Kidney tubule cell (primary cell): Measurements from ENCODE around the gene GOLT1A.

Experiments used
- DNase-seq: peaks from one replicate; pipeline ENCODE4 v3.0.0-alpha.2; 2018; ENCODE audit warnings: low spot score

The GOLT1A gene

DNA sequence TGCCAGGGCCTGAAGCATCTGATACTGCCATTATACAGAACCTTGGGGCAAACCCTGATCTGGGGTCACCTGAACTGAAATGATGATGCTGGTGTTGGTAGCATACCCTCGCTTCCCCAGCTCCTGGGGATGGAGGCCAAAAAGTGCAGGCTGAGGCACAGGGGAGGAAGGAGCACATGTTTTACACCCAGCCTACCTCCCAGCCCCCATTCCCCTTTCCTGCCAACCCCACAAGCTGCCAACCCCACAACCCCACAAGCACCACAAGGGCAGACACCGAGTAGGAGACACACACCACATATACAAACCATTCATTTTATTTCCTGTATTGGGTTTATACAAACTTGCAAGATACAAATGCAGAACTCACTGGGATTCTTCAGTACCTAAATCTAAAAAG, 4.8 kb upstream of the GOLT1A start:
- no peak for DNase-seq

DNA sequence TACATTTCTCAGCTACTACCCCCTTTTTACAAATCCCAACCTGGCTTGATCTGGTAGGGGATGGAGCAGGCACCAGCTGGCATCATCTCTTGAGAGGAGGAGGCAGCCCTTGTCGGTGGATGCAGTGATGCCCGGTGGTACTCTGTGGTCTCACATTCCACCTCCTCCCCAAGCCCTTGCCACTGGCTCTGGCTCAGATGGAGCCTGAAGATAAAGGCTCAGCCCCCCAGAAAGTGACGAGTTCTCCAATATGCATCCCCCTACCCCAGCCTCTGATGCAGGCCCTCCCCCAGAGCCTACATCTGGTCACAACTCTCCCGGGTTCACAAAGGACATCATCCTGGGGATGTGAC, 3.8 kb upstream of the GOLT1A start:
- DNase-seq, result no peak

DNA sequence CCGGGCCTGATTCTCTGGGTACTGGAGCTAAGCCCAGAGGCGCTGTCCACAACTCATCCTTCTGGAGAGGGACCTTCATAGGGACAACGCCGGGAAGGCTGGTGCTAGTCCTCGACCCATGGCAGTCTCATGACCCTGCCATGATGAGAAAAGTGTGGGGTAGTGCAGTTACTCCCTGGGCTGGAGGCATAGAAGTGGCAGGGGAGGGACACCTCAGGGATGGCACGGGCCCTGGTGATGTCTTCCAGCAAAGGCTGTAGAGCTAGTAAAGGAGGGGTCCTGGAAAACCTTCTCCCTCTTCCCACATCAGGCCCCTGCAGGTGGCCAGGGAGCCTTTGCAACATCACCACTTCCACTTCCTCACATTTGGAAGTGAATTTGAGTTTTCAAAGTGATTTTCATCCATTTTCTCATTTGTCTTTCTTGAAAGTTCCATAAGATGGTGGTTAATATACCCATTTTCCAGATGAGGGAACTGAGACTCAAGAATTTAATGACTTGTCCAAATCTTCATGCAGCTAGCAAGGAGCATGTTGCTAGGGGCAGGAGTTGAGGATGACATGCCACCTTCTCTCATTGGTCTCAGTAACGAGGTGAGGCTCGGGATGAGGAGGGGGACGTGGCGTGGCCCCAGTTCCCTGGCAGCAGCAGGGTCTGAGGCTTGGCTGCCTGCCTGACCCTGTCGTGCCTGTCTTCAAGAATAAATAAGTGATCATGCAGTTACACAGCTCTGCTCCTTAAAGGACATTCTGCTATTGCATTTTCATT, 3.3 kb upstream of the GOLT1A start:
- DNase-seq, result no peak

DNA sequence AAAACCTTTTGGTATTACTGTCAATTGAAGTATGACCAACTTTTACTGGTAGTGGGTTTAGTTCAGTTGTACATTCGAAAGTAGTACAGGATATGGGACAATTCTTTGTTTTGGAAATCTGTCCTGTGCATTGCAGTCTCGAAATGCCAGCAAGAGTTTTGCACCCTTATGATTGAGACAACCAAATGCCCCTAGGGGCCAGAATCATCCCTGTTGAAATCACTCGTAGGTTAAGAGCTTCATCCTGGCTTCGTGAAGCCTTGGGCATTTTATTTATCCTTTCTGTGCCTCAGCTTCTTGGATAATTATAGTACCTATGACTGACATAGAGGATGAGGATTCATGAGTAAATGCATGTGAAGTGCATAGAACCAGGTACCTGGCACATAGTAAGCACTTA, 2.4 kb upstream of the GOLT1A start:
- DNase-seq, result no peak

DNA sequence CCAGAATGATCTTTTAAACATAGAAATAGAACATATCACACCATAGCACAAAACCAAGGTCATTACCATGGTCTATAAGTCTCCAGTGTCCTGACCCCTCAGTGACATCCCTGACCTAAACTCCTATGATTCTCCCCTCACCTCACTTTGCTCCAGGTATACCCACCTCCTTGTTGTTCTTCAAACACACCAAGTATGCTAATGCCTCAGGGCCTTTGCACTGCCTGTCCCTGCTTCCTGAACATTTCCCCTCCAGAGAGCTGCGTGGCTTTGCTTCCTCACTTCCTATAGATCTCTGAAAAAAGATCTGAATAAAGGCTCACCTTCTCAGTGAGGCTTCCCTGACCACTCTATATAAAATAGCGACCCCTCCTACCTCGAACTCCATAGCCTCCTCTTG, 1.1 kb downstream of the GOLT1A start:
- no peak for DNase-seq

DNA sequence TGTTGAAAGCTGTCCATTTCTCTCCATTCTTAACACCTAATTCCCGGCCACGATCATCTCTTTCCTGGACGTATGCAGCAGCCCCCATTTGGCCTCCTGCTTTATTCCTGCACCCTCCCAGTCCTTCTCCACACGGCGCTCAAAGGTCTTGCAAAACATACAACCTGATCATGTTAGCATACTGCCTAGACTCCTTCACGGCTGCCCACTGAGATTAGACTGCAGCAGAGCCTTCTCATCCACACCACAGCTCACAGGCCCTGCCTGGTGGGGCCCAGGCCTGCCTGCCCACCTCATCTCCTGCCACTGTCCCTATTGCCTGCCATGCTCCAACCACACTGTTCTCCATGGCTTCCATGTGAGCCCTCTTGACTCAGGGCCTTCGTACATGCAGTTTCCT, 2.7 kb downstream of the GOLT1A start:
- DNase-seq, result no peak

DNA sequence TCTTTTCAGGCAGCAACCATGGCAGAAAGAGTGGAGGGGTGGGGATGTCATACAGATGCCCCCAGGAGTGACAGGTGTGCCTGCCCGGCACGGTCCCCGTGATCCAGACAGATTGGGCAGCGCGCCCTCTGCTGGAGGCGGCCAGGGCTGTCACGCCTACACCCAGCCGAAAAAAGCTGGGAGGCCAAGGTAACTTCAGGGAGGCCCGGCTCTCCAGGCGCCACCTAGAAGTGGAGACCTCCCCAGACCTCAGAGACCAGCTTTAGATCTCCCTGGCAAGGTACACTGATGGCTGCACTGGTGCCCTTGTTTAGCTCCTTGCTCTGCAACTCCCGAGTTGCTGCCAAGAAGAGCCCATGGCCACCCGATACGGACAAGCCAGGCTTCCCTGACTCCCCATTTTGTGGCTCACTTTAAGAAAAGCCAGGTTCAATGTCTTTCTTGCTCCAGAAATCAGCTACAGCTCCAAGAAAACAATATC, 6.6 kb downstream of the GOLT1A start:
- peak; percentile 59 for DNase-seq

DNA sequence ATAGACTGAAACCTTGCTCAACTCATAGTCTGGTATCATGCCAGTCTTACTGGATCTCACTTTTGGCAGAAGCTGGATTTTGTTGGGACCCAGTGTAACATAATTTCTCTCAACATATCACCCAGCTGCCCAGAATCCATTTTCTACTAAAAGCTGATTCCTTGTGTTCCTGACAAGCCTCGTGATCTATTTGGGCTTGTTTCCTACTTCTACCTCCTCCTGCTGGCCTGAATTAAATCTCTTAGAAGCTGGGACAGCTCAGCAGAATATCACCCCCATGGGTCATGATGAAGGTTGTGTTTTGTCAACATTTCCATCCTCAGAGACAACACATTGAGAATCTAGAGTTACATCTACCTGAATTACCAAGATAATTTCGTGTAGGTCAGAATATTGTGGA, 7.7 kb downstream of the GOLT1A start:
- DNase-seq, result no peak

DNA sequence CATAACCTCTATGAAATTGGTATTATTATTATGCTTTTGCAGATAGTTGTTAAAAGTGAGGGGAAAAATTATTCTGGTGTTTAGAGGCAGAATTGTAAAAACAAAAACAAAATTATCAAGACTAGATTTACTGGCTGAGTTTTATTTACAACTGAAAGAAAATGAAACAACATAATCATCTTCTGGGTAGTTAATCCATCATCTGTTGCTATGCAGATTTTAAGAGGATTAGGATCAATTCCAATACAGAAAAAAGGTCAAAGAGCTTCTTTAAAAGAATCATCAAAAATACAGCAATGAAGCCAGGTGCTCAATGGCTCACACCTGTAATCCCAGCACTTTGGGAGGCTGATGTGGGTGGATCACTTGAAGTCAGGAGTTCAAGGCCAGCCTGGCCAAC, 8.3 kb downstream of the GOLT1A start:
- DNase-seq, result no peak

DNA sequence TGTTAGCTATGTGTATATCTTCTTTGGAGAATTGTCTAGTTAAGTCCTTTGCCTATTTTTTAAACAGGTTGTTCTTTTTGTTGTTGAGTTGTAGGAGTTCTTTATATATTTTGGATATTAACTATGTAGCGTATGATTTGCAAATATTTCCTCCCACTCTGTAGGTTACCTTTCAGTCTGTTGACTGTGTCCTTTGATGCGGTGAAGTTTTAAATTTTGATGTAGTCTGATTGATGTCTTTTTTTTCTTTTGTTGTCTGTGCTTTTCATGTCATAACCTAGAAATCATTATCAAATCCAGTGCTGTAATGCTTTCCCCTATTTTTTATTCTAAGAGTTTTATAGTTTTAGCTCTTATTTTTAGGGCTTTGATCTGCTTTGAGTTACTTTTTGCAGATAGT, 8.8 kb downstream of the GOLT1A start:
- no peak for DNase-seq

DNA sequence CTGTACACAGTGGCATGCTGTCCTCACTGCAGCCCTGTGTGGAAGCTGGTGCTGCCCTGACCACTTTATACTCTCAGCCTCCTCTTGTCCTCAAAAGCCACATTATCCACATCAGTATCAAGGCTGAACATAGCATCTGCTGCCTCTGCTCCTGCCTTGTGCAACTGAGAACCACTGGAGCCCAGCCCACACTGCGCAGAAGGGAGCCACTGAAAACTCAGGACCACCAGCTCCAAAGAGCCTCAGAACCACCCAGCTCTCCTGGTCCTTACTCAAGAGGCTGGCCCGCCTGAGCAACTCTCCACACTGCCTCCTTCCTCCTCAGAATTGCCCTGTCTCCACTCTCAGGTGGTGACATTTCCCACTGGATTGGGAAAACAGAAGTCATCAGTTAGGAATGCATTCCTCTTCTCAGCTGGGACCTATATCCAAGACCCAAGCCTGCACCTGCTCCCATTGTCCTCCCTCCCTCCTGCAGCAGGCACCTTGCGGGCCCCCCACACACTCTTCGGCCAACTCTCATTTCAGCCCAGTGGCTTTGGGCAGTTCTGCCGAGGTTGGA, 10.5 kb downstream of the GOLT1A start:
- DNase-seq, result peak; percentile 73

DNA sequence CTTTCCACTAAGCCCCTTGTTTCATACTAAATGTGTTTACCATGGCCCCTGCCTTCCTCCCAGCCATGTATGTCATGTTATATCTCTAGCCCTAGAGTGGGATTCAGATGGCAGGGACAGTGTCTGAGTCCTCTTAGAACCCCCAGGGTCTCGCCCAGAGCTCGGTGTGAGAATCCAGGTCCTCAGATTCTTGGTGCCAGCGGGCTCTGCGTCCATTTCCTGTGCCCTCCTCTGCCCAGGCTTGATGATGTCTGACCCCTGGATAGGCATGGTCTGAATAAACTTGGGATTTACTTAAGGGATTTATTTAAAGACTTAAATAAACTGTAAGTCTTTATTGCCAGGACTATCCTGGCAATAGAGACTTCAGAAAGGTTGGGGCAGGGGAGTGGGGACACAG, 11.3 kb downstream of the GOLT1A start:
- DNase-seq, result no peak

DNA sequence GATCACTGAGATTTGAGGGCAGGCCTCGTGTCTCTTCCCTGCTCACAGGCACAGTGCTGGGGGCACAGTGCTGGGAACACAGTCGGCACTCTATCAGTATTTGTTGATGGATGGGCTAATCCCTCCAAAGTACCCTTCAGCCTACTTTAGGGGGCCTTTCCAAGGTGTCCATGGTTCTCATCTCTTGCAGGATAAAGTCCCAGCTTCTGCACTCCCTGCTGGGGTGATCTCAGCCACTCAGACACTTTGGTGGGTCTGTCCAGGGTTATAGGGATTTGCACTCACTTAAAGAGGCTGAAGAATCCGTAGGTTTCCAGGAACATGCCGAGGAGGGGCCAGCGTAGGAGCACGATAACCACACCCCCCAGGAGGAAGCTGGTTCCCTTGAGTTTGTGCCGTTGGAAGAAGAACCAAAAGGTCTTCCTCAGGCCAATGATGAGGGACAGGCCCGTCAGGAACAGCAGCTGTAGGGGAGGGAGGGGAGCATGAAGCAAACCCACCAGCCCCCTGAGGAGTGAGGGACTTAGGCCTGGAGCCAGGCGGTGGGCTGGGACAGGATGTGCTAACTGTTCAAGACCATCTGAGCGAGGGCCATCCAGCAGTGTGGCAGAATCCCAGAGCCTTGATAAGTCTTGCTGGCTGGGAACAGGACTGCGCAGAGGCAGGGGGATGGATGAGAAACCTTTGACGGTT, 12.3 kb downstream of the GOLT1A start:
- DNase-seq, result no peak

DNA sequence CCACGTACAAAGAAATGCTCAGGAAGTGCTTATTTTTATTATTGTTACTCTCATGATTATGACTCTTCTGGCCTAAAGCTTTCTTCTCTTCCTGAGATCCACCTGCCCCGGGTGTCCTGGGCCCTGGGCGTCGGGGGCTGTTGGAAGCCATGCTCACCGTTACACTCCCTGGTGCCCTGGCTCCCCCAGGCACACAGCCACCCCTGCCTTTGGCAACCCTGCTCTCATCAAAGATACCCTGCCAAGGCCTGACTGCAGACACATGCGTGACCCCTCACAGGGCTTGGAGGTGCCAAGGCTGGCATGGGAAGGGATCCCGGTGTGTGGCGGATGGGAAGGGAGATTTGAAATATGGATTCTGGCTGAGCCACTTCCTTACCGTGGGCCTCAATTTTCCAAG, 14.2 kb downstream of the GOLT1A start:
- DNase-seq, result no peak

DNA sequence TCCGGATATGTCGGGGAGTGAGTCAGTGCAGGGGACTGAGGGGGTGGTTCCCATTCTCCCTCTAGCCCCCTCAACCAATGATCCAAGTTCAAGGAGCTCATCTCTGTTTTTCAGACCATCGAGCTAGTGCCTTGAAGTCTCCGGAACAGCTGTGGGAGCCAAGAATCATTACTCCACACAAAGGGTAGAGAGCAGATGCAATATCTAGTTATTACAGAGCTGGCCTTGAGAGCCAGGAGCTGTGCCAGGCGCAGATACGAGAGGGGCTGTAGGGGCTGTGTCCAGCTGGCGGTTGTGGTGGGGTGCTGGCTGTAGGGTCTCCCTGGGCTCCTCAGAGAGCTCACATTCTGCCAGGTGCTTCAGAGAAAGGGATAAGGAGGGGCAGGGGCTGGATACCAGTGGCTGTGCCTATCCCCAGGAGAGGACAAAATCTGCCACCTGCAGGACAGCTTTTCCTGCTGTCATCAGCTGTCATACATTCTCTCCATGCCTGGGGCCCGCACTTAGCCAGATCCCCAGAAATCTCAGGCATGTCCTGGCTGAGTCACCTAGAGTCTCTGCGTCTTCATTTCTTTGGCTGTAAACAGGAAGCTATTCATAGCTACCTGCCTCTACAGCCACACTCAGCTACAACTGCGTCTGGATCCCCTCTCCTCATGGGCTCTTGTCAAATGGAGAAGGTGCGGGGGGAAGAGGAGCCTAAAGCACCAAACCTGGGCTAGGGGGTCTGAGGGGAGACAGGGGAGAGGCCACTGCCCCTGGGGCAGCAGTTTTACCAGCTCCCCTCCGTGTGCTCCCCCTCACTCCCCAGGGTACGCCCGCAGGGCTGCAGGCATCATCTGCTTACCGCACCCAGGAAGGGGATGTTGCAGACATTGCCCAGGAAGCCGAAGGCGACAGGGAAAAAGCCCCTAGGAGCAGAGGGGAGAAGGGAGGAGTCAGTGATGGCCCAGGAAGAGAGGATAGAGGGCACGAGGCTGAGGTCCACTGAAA, 15.1 kb downstream of the GOLT1A start:
- peak; percentile 95 for DNase-seq

DNA sequence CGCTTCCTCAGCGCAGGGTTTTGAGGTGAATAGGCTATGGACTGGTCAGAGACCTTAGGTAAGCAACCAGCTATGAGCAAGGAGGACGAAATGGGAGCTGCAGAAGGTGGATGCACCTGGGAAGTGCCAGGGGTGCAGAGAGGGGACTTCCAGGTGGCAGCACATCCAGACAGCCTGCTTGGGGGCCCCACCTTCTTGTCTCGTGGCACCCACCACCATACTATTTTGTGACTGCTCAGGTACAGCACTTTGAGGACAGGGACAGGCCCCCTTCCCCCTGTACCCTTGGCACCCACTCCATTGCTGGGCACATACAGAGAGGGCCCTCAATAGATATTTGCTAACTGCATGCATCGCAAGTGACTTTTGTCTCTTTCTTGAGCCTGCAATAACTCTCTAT, 16.7 kb downstream of the GOLT1A start:
- no peak for DNase-seq

DNA sequence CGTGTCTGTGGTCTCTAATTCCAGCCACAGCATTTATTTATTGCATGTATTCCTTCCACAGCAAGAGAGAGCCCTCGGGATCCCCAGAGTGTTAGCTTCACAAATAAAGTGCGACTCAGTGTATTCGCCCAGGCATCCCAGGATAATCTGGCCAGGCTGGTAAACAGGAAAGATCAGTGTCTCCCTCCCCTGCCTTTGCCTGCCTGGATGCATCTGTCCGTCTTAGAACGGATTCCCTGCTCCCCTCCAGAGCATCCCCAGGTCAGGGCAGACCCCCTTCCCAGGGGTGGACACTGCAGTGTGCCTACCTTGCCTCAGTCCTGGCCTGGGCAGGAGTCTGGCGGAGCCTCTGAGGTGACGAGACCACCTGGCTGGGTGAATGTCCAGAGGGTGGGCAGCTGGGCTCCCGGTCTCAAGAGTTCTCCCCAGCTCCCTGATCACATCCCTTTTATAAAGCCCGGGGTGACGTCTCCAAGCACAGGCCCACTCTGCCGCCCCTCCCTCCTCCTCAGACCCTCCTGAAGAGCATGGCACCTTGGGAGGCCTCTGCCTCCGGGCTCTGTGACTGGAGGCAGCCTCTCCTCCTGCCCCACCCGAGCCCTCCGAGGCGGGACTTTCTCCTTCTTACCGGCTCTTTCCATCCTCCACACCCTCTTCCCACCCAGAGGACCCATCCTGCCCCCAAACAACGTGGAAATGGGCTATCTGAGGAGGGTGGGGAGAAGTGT, 17.6 kb downstream of the GOLT1A start, which contains the start of gene KISS1:
Gene KISS1, minus strand, starts transcription at position 424 of the 728 bp plus-strand sequence. CDS start 3,615 bp downstream, outside the sequence.
- no peak for DNase-seq

DNA sequence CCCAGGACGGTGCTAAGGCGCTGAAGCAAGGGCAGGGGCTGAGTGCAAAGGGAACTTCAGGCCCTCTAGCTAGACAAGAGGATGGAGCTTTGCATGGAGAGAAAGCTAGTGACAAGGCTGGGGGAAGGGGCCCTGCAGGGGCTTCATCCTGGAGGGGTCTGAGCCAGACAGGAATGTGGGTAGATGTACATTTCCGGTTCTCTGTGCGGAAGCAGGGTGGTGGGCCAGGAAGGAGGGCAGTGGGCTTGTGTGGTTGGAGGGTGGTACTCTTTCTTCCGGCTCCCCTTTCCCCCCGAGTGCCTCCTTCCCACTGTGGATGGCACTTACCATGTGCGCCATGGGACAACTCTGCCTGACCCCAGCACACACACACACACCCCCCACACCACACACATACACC, 19.0 kb downstream of the GOLT1A start:
- DNase-seq, result no peak

DNA sequence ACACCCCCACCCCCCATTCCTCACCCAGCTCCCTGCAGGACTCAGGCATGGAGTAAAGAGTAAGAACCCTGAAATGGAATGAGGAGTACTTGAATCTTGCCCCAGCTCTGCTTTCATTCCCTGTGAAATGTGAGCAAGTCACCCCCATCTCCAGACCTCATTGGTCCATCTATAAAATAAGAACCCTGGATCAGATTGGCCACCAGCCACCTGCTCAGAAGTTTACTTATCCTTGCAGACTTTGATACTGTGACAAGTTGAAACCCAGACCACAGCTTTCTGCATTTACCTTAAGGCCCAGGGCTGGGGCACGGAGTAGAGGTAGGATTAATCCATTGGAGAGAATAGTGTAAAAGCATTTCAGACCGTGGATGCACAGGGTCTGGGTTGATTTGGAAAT, 19.7 kb downstream of the GOLT1A start:
- DNase-seq, result no peak

DNA sequence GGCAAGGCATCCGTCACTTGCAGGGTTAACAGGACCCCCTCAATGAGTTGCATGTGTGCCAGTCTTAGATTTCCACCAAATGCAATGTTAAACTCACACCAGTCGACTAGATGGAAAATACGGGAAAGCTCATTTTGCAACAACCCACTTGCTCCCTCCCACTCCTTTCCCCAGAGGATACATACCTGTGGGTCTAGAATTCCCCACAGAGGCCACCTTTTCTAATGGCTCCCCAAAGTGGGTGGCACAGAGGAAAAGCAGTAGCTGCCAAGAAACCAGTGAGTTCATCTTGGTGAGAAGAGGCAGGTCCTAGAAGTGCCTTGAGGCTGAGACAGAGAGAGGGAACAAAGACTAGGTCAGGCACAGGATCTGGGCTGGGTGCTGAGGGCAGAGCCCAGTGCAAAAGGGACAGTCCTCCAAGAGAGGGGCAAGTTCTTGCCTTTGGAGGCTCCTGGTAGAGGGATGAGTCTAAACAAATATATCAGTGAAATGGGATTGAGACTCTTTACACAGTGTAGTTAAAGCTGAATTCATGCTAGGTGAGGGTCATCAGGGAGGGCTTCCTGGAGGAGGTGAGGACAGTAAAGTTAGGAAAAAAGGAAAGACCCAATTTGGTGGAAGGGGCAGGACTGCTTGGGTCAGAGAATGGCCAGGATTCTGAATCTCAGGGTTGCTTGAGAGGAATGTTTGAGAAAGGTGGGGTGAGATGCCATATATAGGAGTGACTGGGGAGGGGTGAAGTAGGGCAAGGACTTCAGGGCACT, 21.0 kb downstream of the GOLT1A start:
- DNase-seq, result no peak

DNA sequence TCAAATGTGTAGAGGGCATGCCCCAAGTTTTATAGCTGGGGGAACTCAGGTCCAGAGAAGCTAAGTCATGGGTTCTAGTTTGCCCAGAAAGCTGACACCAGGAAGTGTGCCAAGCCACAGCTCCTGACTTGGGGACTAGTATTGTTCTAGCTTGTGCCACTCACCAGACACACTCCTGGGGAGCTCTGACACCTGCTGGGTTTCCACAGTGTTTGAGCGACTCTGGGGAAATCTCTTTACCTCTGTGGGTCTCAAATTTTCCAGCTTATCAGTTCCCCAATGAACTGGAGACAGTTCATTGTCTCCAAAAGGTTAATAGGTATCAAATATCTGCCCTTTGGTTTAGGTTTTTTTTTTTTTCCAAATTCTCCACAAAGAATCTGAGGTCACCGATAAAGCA, 21.7 kb downstream of the GOLT1A start:
- DNase-seq, result no peak
